SHP77 (cell line): Measurements from ENCODE around the gene BRI3.
"Not testable (repeated sequence)": the region's sequence is repeated elsewhere in the genome, so short reads cannot be mapped to it uniquely, and the experiment has no call there.

Experiments used
- DNase-seq, 2 experiments: peaks; one replicate each; lab custom pipeline; 2025; lab: John Stamatoyannopoulos, UW

BRI3 gene

DNA sequence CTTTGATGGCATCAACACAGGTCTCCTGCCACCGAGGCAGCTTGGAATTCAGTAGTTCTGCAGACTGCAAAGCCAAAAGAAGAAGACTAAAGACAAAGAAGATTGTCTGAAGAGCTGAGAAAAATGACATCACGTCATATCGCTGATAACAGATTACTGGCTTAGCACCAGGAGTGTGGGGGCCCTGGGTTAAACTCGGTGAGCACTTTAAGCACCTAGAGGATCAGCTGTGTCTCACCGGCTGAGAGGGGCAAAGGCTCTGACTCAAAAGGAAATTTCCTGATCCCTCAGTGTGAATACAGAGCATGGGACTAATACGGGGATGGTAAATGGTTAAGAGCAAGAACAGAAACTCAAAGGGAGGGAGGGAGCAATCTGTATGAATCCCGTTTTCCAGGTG lies 30.7 kb downstream of the BRI3 start:
- DNase-seq, result no peak

DNA sequence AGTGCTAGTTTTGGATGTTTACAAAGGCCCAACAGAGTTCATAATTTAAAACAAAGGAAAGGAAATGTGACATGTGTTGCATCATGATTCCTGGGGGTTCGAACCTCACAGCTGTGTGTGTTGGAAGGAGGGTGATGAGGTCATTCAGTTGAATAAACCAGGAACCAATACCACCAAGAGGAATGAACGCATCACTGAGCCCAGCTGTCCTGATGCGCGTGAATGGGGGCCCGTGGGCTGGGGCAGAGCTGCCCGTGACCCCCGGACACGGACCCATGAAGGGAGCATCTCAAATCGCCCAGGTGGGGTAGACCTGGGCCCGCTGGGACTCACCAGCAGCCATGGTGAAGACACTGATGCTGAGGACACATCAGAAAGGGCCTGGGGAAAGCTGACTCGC lies 33.0 kb downstream of the BRI3 start:
- no peak for DNase-seq

DNA sequence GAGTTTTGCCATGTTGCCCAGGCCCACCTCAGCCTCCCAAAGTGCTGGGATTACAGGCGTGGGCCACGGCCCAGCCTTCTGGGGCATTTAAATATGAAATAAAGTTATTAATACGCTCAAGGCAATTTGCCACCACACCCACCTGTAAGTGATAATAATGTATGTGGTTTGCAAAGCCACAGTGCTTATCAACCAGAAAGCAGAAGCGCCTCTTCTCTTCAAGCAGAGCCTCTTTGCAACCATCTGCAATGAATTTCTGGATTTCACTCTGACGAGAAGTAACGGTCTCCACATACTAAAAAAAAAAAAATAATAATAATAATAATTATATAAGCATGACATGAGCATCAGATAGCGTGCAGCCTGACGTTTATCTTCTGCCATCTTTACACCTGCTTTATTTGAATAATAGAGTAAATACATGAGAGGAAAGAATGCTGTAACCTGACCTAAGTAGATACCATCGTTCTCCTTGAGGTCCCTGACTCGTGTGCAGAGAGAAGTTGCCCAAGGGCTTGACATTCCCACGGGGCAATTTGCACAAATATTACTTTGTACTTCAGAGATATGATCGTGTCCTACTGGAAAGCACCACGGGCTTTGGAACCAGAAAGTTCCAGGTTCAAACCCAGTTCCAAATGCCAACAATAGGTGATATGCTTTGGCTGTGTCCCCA lies 34.0 kb downstream of the BRI3 start:
- no peak for DNase-seq

DNA sequence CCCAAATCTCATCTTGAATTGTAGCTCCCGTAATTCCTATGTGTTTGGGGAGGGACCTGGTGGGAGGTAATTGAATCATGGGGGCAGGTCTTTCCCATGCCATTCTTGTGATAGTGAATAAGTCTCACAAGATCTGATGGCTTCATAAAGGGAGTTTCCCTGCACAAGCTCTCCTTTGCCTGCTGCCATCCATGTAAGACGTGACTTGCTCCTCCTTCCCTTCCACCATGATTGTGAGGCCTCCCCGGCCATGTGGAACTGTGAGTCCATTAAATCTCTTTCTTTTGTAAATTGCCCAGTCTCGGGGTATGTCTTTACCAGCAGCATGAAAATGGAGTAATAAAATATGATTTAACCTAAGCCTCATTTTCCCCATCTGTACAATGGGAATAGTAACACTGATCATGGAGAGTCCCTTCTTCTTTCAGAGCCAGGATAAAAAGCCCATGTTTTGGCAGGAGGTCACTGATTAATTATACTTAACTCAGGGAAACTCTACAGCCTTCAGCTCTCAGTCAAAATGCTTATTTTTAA lies 34.6 kb downstream of the BRI3 start:
- DNase-seq, result not testable (repeated sequence)

DNA sequence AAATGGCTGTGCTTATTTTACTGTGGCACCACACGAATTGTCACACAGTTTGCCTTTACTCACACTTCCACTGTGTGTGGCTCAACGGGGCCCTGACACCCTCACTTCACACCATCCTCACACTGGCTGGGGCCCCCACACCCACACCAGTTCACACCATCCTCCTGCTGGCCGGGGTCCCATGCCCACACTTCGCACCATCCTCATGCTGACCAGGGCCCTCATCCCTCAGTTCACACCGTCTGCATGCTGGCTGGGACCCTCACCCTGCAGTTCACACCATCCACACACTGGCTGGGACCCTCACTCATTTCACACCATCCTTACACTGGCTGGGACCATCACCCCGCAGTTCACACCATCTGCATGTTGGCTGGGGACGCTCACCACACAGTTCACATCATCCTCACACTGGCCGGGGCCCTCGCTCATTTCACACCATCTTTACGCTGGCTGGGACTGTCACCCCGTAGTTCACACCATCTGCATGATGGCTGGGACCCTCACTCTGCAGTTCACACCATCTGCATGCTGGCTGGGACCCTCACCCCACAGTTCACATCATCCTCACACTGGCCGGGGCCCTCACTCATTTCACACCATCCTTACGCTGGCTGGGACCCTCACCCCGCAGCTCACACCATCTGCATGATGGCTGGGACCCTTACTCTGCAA lies 36.0 kb downstream of the BRI3 start:
- no peak for DNase-seq

DNA sequence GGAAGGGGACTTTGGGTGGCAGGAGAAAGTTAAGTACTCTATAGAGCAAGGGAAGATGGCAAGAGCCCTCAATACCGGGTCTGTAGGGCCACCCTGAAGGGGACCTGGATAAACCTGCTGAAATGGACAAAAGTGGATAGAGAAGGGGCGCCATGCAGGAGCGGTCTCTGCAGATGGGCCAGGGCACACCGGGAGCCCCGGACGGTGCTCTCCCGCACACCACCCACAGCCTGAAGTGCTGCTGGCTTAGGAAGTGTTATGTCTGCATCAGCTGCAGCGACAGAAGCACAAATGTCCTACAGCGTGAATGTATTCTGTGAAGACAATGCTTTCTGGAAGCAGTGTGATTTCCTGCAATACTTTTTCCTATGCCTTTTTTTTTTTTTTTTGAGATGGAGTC lies 37.7 kb downstream of the BRI3 start:
- no peak for DNase-seq

DNA sequence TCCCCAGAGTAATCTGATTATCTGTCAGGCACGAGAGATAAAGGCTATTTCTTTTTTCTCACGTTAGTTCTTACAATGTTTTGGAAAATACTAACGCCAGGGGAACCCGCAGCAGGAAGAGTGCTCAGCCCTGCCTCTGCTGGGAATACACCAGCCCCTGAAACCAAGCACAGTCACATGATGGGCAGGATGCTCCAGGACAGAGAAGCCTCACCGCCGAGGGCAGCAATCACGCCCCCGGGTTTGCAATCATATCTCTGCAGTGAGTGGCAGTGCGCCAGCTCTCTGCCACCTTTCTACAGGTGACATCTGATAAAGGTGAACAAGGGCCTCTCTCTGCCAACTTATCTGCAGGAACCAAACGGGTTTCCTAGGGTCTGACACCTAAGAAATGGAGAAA lies 39.8 kb downstream of the BRI3 start:
- DNase-seq, result no peak

DNA sequence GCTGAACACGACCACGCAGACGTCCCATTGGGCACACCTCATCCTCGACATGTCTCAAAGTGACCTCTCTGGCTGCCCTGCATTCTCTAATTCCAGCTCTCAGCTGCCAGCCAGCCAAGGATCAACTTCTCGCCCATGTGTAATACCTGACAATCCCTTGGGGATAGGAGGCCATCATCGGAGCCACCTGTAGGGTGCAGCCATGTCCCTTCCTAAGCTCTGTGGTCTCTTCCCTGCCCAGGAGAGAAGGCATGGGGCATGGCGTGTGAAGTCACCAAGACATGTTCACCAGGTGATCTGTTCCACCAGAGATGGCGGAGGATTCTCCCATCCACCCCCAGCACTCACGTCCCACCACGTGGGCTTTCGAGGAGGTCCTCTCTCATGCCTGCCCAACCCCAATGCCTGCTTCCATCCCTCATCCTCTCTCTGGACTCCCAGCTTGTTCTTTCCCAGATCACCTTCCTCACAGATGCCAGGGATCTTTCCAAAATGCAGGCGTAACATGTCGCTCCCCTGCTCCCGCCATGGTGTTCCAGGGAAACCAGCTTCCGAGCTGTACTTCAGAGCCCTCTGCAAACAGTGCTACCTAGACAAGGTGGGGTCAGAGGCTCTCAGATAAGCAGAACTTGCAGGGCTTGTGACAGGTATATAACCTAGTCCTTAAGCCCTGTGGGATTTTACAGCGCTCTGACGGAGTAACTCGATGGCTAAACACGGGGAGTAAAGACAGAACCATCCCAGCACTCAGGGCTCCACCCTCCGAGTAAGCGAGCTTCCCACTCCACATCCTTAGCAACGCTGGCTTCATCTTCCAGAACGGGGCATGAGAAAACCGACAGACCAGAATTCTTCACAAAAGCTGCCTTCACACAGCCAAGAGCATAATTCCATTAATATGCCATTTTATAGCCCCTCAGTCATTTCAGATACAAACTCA lies 41.1 kb downstream of the BRI3 start:
- no peak for DNase-seq

DNA sequence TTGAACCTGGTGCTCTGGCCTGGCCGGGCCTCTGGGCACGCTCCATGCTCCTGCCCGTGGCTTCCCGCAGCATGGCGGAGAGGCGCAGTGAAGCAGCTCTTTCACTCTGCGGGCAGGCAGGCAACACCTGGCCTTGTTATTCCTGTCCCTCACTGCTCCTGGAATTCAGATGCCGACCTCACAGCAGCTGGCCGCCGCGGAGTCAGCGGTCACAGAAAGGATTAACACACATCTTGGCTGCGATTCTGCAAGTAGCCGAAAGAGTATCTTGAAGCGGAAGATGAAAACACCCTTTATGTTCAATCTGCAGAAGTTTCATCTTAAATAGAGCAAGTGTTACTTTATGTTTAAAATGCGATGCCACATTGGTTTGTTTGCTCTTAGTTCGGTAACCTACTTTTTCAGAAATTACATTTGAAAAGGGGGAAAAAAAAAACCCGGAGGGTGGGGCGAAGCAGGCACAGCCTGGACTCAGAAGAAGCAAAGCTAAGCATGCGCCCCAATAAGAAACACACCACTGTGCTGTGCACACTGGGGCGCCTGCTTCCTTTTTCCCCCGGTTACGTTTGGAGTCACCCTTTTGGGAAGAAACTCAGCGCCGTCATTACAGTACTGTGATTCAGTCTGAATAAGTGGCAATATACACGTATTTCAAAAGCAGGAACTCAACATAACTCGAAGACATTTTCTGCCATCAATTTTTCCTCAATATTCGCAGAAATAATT lies 42.3 kb downstream of the BRI3 start:
- no peak for DNase-seq

DNA sequence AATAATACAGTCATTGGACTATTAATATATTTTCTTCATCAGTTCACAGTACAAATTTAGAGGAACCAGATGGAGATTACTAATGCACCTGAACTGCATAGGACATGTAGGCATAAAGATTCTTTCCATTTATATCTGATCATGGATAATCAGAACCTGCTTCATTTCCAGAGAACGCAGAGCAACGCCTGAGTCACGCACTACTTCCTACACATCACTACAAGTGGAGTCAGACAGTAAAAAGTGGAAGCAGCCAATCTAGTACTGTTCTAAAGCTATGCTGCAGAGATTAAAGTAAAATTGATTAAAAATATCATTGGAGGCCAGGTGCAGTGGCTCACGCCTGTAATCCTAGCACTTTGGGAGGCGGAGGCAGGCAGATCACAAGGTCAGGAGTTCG lies 43.3 kb downstream of the BRI3 start:
- DNase-seq, result no peak

DNA sequence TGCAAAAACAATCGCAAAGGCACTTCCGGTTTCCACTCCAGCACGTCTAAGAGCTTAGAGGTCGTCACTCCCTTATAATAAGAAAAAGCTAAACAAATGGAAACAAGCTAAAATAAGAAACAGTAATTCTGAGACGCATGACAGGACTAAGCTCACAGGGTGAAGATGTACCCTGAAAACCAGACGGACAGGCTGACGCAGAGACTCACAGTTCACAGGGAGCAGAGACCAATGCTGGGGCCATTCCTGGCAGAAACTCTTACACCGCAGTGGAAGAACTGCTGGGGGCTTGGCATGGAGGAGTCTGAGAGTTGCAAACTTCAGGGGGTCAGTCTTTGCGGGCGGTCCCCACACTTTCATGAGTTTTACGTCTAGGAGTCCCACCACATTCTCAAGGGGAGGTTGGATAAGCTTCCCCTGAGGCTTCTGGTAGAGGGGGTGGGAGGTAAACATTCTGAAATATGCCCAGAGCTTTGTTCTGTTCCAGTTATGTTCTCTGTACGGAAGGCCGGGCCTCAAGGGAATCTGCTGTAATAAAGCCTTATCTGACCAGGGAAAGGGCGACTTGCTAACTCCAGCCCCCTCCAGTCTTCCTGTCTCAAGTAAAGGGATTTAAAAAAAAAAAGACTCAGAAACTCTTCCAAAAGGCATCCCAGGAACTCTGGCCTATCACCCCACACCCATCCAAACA lies 47.8 kb downstream of the BRI3 start:
- DNase-seq, result no peak

DNA sequence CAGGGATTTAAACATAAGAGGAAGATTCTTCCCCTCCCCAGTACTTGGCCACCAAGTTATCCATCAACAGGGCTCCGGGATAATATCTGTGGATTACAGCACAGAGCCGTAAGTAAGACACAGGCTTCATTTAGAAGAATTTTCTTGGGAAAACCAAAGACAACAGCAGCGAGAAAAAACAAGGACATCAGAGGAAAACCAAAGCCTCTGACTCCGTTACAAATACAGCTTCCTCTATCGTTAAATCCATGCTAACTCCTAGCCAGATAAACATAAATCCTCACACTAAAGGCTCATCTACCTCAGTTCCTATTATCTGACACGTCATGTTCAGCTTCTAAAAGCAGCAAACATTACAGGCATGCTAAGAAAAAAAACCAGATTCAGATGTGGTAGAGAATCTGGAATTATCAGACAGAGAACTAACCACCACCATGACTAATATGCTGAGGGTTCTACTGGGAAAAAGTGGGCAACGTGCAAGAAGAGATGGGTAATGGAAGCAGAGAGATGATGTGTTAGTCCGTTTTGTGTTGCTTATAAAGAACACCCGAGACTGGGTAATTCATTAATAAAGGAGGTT lies 48.4 kb downstream of the BRI3 start:
- no peak for DNase-seq

DNA sequence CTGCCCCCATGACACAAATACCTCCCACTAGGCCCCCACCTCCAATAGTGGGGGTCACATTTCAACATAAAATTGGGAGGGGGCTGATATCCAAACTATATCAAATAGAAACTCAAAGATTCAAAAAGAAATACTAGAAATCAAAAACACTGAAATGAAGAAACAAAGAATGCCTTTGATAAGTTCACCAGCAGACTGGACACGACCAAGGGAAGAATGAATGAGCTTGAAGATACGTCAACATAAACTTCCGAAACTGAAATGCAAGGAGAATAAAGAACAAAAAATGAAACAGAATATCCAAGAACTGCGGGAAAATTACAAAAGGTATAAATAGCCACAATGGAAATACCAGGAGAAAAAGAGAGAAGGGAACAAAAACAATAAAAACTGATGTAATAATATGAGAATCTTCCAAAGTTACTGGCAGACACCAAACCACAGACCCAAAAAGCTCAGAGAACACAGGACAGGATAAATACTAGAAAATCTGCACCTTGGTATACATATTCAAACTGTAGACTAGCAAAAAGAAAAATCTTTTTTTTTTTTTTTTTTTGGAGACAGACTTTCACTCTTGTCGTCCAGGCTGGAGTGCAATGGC lies 49.5 kb downstream of the BRI3 start:
- DNase-seq, result no peak

DNA sequence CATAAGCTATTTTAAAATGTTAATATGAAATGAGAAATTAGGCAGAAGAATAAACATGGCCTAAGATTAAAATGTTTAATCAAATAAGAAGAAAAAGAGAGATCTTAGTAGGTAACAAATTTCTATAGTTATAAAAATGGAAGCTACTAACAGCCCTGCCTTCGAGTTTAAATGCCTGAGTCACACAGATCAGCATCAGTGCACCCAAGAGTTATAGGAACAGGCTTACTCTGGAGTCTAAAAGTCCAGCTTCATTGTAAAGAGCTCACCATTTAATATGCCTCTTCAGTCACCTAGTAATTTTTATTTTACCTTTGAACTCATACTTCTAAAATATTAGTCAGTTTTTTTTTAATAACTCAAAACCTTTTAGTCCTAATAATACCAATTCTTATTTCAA lies 52.6 kb downstream of the BRI3 start:
- DNase-seq, result no peak

DNA sequence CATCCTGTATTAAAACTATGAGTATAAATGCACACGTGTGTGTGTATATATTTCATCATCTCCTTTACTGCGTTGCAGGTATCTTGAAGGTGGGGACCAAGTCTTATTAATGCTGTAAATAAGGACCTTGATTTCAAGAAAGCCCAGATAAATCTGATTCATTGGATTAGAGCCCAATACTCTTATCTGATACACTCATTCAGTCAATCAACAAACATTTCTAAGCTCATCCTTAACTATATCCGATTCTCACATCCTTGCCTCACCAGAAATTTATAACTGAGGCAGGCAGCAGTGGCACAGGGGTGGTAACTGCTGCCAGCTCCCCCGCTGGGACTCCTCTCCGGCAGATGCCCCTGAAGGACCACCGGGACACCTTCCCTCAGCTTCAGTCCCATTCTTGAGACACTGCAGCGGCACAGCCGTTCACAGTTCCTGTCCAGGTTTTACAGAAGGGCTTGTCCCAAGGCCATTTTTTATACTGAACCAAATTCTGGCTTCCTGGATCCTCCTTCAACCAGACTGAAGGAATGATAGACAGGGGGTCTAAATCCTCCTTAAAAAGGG lies 54.0 kb downstream of the BRI3 start:
- DNase-seq, result no peak

DNA sequence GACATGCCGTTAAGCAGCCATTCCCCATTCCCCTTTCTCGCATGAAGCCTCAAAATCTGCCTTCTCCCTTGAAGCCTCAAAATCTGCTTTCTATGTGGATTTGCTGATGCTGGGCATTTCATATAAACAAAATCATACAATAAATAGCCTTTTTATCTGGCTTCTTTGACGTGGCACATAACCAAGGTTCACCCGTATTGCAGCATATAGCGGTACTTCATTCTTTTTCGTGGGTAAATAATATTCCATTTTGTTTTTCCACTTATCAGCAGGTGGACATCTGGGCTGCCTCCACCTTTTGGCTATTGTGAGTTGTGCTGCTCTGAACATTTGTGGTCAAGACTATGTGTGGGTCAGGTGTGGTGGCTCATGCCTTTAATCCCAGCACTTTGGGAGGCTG lies 57.0 kb downstream of the BRI3 start:
- no peak for DNase-seq

DNA sequence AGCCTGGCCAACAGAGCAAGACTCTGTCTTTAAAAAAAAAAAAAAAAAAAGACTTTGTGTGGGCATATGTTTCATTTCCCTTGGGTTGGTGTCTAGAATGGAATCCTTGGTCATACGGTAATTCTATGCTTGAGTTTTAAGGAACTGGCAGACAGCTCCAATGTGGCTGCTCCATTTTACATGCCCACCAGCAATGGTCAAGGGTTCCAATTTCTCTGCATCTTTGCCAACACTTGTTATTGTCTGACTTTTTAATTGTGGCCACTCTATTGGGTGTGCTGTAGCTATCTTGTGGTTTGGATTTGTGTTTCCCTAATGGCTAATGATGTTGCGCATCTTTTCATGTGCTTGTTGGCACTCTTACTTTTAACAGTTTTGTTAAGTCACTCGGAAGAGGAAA lies 57.6 kb downstream of the BRI3 start:
- no peak for DNase-seq

DNA sequence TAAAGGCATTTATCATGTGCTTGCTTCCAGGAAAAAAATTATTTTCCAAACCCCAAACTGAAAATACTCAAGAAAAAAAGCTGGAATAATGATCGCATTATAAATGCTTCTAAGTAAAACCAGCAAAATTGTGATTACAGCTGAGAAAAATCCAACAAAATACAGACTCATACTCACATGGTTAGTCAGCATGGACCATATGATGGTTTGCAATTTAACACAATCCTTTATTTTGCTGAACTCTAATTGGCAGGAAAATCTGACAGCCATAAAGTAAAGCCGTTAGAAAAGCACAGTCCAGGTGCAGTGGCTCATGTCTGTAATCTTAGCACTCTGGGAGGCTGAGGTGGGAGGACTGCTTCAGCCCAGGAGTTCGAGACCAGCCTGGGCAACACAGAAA lies 59.6 kb downstream of the BRI3 start:
- DNase-seq, result no peak
